Nephron progenitor cell (in vitro differentiated cells): Measurements from ENCODE around the gene KRTAP19-6.

ENCODE experiments used
- DNase-seq: peaks from one replicate; pipeline ENCODE4 v3.0.0; 2021
- H3K27ac Mint-ChIP-seq: 2 replicates; pipeline ENCODE4 v1.8.0; 2021; ENCODE audit warnings: mild to moderate bottlenecking, moderate library complexity, mixed read lengths
- H3K27me3 Mint-ChIP-seq: 2 replicates; pipeline ENCODE4 v1.8.0; 2021; ENCODE audit warnings: mild to moderate bottlenecking, low read depth, mixed read lengths; ENCODE audit not compliant: poor library complexity
- H3K36me3 Mint-ChIP-seq: 2 replicates; pipeline ENCODE4 v1.8.0; 2021; ENCODE audit warnings: low read depth, mixed read lengths
- H3K4me1 Mint-ChIP-seq: 2 replicates; pipeline ENCODE4 v1.8.0; 2021; ENCODE audit warnings: mixed read lengths
- H3K4me3 Mint-ChIP-seq: 2 replicates; pipeline ENCODE4 v1.8.0; 2021; ENCODE audit warnings: mild to moderate bottlenecking, moderate library complexity, mixed read lengths
- H3K9me3 Mint-ChIP-seq: 2 replicates; pipeline ENCODE4 v1.8.0; 2021; ENCODE audit warnings: mild to moderate bottlenecking, moderate library complexity, mixed read lengths
- CTCF ChIP-seq: fragments of 200-600 bp; sonication (generic); IDR thresholded peaks from 2 replicates; pipeline ENCODE4 v1.5.0; 2021; ENCODE audit warnings: antibody characterized with exemption

KRTAP19-6 gene

GRCh38 chr21:30491963-30492428, 49.7 kb downstream of the KRTAP19-6 start, which contains the start of gene KRTAP19-3:
KRTAP19-3 (minus strand) TSS chr21:30492013; CDS start chr21:30491957, 56 bp downstream.
- Mint-ChIP-seq H3K4me3 (no peak within 1 kb of the TSS), H3K4me1 (no peaks in the 10 kb centered on the region), H3K36me3 (peaks cover 13% of the 10 kb centered on the region), H3K9me3 (peaks cover 30% of the 10 kb centered on the region), H3K27ac (no peak within 1 kb of the TSS), H3K27me3 (no peaks in the 10 kb centered on the region)
- no peak for TF ChIP-seq CTCF
- DNase-seq: no peak
